K562 (cell line): Measurements from ENCODE around the gene SORCS2. TPM values are rescaled to one million over a fixed set of nuclear protein-coding genes. Genes with fewer than 3 reads are reported as not detected.

Source experiments
- ATAC-seq: fragments of 200-7000 bp; cut with Tn5 transposase; 3 replicates; pipeline ENCODE4 v1.9.1; 2020; ENCODE audit warnings: moderate library complexity
- BruUV-seq: library from RNA; stranded (reverse); fragments of 400-500 nt; replicated peaks from 2 replicates; lab custom pipeline; 2021; lab: Mats Ljungman, UMichigan
- CTCF ChIA-PET: fragments of 300-600 bp; formaldehyde crosslinking; extraction: SDS; loops from one replicate; lab custom pipeline; 2021; ENCODE audit warnings: low intra/inter-chr PET ratio; lab: Yijun Ruan, JAX
- POLR2A ChIA-PET: fragments of 300-600, 350-650 bp; sonication (Branson Sonifier 250); formaldehyde crosslinking; extraction: SDS; loops from one replicate; lab custom pipeline; 2021; ENCODE audit warnings: antibody characterized with exemption, inconsistent platforms; lab: Yijun Ruan, JAX
- DNase-seq, 4 experiments: peaks; one replicate each; pipeline versions ENCODE4 v3.0.0 to v3.0.0-alpha.2; 2011 to 2018; ENCODE audit warnings: low spot score in 3 of 4, mixed read lengths in 3 of 4; ENCODE audit errors: extremely low read depth in 1 of 4
- FAIRE-seq: peaks from 2 replicates; lab custom pipeline; 2011; peaks lifted over from hg19 to GRCh38; lab: Jason Lieb, UNC
- H2AFZ ChIP-seq: 2 replicates; pipeline ENCODE4 v1.6.0; 2011; ENCODE audit warnings: low read depth, low read length, control low read depth, inconsistent platforms
- H3K27ac ChIP-seq: fragments of 200-600 bp; 3 replicates; pipeline ENCODE4 v1.8.0; 2011; ENCODE audit warnings: low read depth, mild to moderate bottlenecking, control low read depth, inconsistent platforms, low read length, moderate library complexity, mixed read lengths; ENCODE audit errors: extremely low read depth
- H3K27me3 ChIP-seq, 2 experiments: fragments of 300-600 bp in 1 of 2; 2 replicates in 1 of 2; 3 replicates in 1 of 2; pipeline versions ENCODE4 v1.6.0 to v1.8.0; 2011; ENCODE audit warnings: inconsistent platforms in 2 of 2, low read length in 2 of 2, mild to moderate bottlenecking in 1 of 2, mixed read lengths in 1 of 2, moderate library complexity in 1 of 2; ENCODE audit not compliant: control insufficient read depth in 2 of 2, insufficient read depth in 2 of 2
- H3K36me3 ChIP-seq: fragments of 300-600 bp; 3 replicates; pipeline ENCODE4 v1.8.0; 2011; ENCODE audit warnings: mild to moderate bottlenecking, low read length, inconsistent platforms; ENCODE audit not compliant: control insufficient read depth, insufficient read depth
- H3K4me1 ChIP-seq, 2 experiments: fragments of 200-600 bp in 1 of 2; replicated peaks in 1 of 2; 2 replicates in 1 of 2; 3 replicates in 1 of 2; pipeline versions ENCODE4 v1.5.1 to v1.8.0; 2011; ENCODE audit warnings: inconsistent platforms in 2 of 2, low read length in 2 of 2, mild to moderate bottlenecking in 1 of 2, mixed read lengths in 1 of 2, moderate library complexity in 1 of 2; ENCODE audit not compliant: control insufficient read depth in 2 of 2, insufficient read depth in 2 of 2
- H3K4me2 ChIP-seq: 2 replicates; pipeline ENCODE4 v1.6.1; 2011; ENCODE audit warnings: low read length, control low read depth, inconsistent platforms, mixed read lengths; ENCODE audit not compliant: insufficient read depth
- H3K4me3 ChIP-seq: fragments of 200-600 bp; sonication (generic), shearing (Covaris generic); 2 replicates; pipeline ENCODE4 v1.5.1; 2016; ENCODE audit warnings: control low read depth, inconsistent platforms
- H3K79me2 ChIP-seq: fragments of 200-600 bp; 3 replicates; pipeline ENCODE4 v1.8.0; 2011; ENCODE audit warnings: low read length, inconsistent platforms; ENCODE audit not compliant: control insufficient read depth, insufficient read depth
- H3K9ac ChIP-seq, 2 experiments: 2 replicates each; pipeline versions ENCODE4 v1.6.0 to v1.6.1; 2011; ENCODE audit warnings: low read depth in 2 of 2, low read length in 2 of 2, control low read depth in 1 of 2, inconsistent platforms in 1 of 2, mild to moderate bottlenecking in 1 of 2, mixed read lengths in 1 of 2; ENCODE audit not compliant: insufficient read depth in 1 of 2
- H3K9me1 ChIP-seq: one replicate; pipeline ENCODE4 v1.6.0; 2011; ENCODE audit warnings: inconsistent platforms, mild to moderate bottlenecking, low read length, moderate library complexity; ENCODE audit not compliant: control insufficient read depth, insufficient read depth
- H3K9me3 ChIP-seq: replicated peaks from 2 replicates; pipeline ENCODE4 v1.5.1; 2011; ENCODE audit warnings: low read depth, low read length, inconsistent platforms; ENCODE audit not compliant: control insufficient read depth, insufficient read depth
- H4K20me1 ChIP-seq: replicated peaks from 2 replicates; pipeline ENCODE4 v1.6.1; 2011; ENCODE audit warnings: low read length, inconsistent platforms, mixed read lengths; ENCODE audit not compliant: control insufficient read depth, insufficient read depth
- CBX3 ChIP-seq, 2 experiments: IDR thresholded peaks; 1 replicate in 1 of 2; 2 replicates in 1 of 2; pipeline ENCODE4 v1.6.1; 2012; ENCODE audit warnings: inconsistent platforms in 2 of 2, low read length in 2 of 2, borderline replicate concordance in 1 of 2, control low read depth in 1 of 2
- E2F3 ChIP-seq: fragments of 250-450 bp; sonication (Bioruptor Pico); IDR thresholded peaks from 2 replicates; pipeline ENCODE4 v1.4.0; 2020; ENCODE audit warnings: mild to moderate bottlenecking
- HDAC1 ChIP-seq, 2 experiments: fragments of 450-650 bp; IDR thresholded peaks; 2 replicates each; pipeline ENCODE4 v1.6.1; 2016 to 2017; ENCODE audit warnings: inconsistent platforms in 1 of 2, mild to moderate bottlenecking in 1 of 2, moderate library complexity in 1 of 2
- MTA3 ChIP-seq: fragments of 450-650 bp; formaldehyde crosslinking; IDR thresholded peaks from 2 replicates; pipeline ENCODE4 v1.6.1; 2017; ENCODE audit warnings: mild to moderate bottlenecking, borderline replicate concordance
- NFIX ChIP-seq: fragments of 250-450 bp; sonication (Bioruptor Pico); IDR thresholded peaks from 2 replicates; pipeline ENCODE4 v1.4.0; 2020; ENCODE audit warnings: low read depth, mild to moderate bottlenecking, moderate library complexity
- PHF21A ChIP-seq: fragments of 450-650 bp; IDR thresholded peaks from 2 replicates; pipeline ENCODE4 v1.6.1; 2017; ENCODE audit warnings: low read depth, borderline replicate concordance
- YBX1 ChIP-seq: fragments of 450-650 bp; IDR thresholded peaks from 2 replicates; pipeline ENCODE4 v1.7.1; 2016; ENCODE audit warnings: mild to moderate bottlenecking
- ZNF668 ChIP-seq: fragments of 250-450 bp; sonication (Bioruptor Pico); IDR thresholded peaks from 2 replicates; pipeline ENCODE4 v1.8.0; 2022; ENCODE audit warnings: mild to moderate bottlenecking, inconsistent platforms
- ZNF707 ChIP-seq: fragments of 250-450 bp; sonication (Bioruptor Pico); conservative IDR thresholded peaks from 2 replicates; pipeline ENCODE4 v1.8.0; 2022; ENCODE audit warnings: inconsistent platforms, mild to moderate bottlenecking, moderate library complexity
- WGBS: fragments of 100-300 bp; shearing (Covaris generic); methylation state at CpG from one replicate; pipeline ENCODE4 v1.1.6; 2016; ENCODE audit warnings: low coverage, mixed read lengths; ENCODE audit not compliant: insufficient coverage; ENCODE audit errors: missing lambda C conversion rate; 5-methylcytosine and 5-hydroxymethylcytosine counted together
- in situ Hi-C: fragments of 300-500 bp; cut with MboI; formaldehyde crosslinking; loops from 4 replicates; pipeline ENCODE4 v1.15.0; 2018; ENCODE audit warnings: inconsistent platforms, mixed read lengths
- intact Hi-C: fragments of 100-400 bp; cut with micrococcal nuclease; formaldehyde crosslinking; loops from 2 replicates; pipeline ENCODE4 v1.14.2; 2022
- polyA plus RNA-seq, 8 experiments: library from polyadenylated mRNA; depleted of rRNA in 4 of 8; stranded (reverse) in 5 of 8; unstranded in 3 of 8; fragments of >200 nt; fragmentation: Nextera tagmentation in 2 of 8; fragmentation: Illumina TruSeq in 1 of 8; extraction: Ambion mirVana in 2 of 8; extraction: Trizol in 1 of 8; gene quantifications; 2 replicates each; pipeline versions ENCODE4 v1.2.1 to v1.2.3, GENCODE V29; 2011 to 2014; ENCODE audit warnings: inconsistent platforms in 1 of 8, missing spikeins in 1 of 8
- total RNA-seq, 7 experiments: library from RNA; depleted of rRNA in 6 of 7; stranded (reverse); fragments of >200 nt in 6 of 7; fragmentation: Illumina TruSeq in 2 of 7; extraction: Trizol in 2 of 7; gene quantifications; 2 replicates each; pipeline versions ENCODE4 v1.2.1 to v1.2.3, GENCODE V29; 2011 to 2021; ENCODE audit warnings: low replicate concordance in 1 of 7
- TF ChIP-seq, protein P1 (sequence below): fragments of 250-450 bp; sonication (Bioruptor Pico); IDR thresholded peaks from 2 replicates; pipeline ENCODE4 v1.4.0; 2020
- TF ChIP-seq, protein P2 (sequence below), 3 experiments: fragments of 200-800 bp in 1 of 3; fragments of 250-450 bp in 1 of 3; fragments of 450-650 bp in 1 of 3; sonication (Bioruptor Pico) in 1 of 3; sonication (Bioruptor generic) in 1 of 3; formaldehyde crosslinking in 1 of 3; IDR thresholded peaks; 2 replicates each; pipeline versions ENCODE4 v1.6.1 to v1.8.0; 2016 to 2022; ENCODE audit warnings: mild to moderate bottlenecking in 2 of 3, missing genetic modification characterization in 2 of 3, missing compliant biosample characterization in 1 of 3, moderate library complexity in 1 of 3

Gene SORCS2
- total and polyA plus RNA-seq, 9 of the 15 experiments (the other 6 are each of a cell fraction or from before 2014, with no cell fraction given): not detected

DNA sequence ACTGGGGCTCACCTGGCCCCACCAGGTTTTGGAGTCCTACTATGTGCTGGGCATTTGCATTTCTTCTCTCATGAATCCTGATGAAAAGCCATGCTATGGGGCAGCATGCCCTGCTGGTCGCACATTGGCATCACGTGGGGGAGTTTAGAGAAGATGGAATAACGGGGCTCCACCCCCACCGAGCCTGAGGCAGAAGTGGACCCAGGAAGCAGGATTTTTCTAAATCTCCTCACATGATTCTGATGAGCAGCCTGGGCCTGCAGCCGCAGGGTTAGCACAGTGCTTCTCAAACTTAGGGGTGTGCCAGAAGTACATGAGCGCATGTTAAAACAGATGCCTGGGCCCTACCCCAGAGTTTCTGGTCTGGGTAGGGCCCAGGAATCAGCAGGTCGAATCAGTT lies 4.6 kb upstream of the SORCS2 start:
- 2% methylated on average over 7 of the region's 7 CpGs for WGBS
- no peak overlapping the region for H3K4me3 ChIP-seq
- H3K4me2 ChIP-seq: no peak overlapping the region
- H3K36me3 ChIP-seq: no peaks in the 10 kb centered on the region
- no peaks in the 10 kb centered on the region for H3K9me3 ChIP-seq
- H4K20me1 ChIP-seq: peaks cover 14% of the 10 kb centered on the region; the same call in 1 of the 2 replicates
- no peak overlapping the region for H3K9ac ChIP-seq
- H3K27me3 ChIP-seq: peaks cover 23 to 49% of the 10 kb centered on the region in 2 experiments; a peak in 4 of 5 replicates
- no peak overlapping the region for H2AFZ ChIP-seq
- CTCF ChIA-PET: no interaction called here
- POLR2A ChIA-PET: interaction anchor here (0.6 kb wide), 1 partner anchor 11 kb away, joined by 3 read pairs; no protein-coding TSS in a partner anchor
- no peak for DNase-seq
- BruUV-seq: no TSS peak
- H3K4me1 ChIP-seq: peaks cover 0 to 7% of the 10 kb centered on the region in 2 experiments; a peak in 2 of 5 replicates
- no peak for FAIRE-seq
- no peaks in the 10 kb centered on the region for H3K79me2 ChIP-seq
- no peak for ATAC-seq
- H3K27ac ChIP-seq: no peak overlapping the region
- in situ Hi-C loops: no loop called here
- H3K9me1 ChIP-seq: no peaks in the 10 kb centered on the region
- intact Hi-C loops: no loop called here
- TF ChIP-seq NFIX (CRISPR knock-in tag): no peak
- TF ChIP-seq E2F3 (CRISPR knock-in tag): no peak
- TF ChIP-seq, protein P1, sequence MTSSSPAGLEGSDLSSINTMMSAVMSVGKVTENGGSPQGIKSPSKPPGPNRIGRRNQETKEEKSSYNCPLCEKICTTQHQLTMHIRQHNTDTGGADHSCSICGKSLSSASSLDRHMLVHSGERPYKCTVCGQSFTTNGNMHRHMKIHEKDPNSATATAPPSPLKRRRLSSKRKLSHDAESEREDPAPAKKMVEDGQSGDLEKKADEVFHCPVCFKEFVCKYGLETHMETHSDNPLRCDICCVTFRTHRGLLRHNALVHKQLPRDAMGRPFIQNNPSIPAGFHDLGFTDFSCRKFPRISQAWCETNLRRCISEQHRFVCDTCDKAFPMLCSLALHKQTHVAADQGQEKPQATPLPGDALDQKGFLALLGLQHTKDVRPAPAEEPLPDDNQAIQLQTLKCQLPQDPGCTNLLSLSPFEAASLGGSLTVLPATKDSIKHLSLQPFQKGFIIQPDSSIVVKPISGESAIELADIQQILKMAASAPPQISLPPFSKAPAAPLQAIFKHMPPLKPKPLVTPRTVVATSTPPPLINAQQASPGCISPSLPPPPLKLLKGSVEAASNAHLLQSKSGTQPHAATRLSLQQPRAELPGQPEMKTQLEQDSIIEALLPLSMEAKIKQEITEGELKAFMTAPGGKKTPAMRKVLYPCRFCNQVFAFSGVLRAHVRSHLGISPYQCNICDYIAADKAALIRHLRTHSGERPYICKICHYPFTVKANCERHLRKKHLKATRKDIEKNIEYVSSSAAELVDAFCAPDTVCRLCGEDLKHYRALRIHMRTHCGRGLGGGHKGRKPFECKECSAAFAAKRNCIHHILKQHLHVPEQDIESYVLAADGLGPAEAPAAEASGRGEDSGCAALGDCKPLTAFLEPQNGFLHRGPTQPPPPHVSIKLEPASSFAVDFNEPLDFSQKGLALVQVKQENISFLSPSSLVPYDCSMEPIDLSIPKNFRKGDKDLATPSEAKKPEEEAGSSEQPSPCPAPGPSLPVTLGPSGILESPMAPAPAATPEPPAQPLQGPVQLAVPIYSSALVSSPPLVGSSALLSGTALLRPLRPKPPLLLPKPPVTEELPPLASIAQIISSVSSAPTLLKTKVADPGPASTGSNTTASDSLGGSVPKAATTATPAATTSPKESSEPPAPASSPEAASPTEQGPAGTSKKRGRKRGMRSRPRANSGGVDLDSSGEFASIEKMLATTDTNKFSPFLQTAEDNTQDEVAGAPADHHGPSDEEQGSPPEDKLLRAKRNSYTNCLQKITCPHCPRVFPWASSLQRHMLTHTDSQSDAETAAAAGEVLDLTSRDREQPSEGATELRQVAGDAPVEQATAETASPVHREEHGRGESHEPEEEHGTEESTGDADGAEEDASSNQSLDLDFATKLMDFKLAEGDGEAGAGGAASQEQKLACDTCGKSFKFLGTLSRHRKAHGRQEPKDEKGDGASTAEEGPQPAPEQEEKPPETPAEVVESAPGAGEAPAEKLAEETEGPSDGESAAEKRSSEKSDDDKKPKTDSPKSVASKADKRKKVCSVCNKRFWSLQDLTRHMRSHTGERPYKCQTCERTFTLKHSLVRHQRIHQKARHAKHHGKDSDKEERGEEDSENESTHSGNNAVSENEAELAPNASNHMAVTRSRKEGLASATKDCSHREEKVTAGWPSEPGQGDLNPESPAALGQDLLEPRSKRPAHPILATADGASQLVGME (CRISPR knock-in tag): no peak
- TF ChIP-seq YBX1: no peak
- TF ChIP-seq HDAC1 (IDR thresholded peaks at IDR 0.05): no peak
- no peak for TF ChIP-seq MTA3
- TF ChIP-seq ZNF707 (CRISPR knock-in tag): no peak
- no peak for TF ChIP-seq PHF21A
- TF ChIP-seq, protein P2, sequence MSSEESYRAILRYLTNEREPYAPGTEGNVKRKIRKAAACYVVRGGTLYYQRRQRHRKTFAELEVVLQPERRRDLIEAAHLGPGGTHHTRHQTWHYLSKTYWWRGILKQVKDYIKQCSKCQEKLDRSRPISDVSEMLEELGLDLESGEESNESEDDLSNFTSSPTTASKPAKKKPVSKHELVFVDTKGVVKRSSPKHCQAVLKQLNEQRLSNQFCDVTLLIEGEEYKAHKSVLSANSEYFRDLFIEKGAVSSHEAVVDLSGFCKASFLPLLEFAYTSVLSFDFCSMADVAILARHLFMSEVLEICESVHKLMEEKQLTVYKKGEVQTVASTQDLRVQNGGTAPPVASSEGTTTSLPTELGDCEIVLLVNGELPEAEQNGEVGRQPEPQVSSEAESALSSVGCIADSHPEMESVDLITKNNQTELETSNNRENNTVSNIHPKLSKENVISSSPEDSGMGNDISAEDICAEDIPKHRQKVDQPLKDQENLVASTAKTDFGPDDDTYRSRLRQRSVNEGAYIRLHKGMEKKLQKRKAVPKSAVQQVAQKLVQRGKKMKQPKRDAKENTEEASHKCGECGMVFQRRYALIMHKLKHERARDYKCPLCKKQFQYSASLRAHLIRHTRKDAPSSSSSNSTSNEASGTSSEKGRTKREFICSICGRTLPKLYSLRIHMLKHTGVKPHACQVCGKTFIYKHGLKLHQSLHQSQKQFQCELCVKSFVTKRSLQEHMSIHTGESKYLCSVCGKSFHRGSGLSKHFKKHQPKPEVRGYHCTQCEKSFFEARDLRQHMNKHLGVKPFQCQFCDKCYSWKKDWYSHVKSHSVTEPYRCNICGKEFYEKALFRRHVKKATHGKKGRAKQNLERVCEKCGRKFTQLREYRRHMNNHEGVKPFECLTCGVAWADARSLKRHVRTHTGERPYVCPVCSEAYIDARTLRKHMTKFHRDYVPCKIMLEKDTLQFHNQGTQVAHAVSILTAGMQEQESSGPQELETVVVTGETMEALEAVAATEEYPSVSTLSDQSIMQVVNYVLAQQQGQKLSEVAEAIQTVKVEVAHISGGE (CRISPR knock-in tag; IDR thresholded peaks at IDR 0.05): no peak
- no peak for TF ChIP-seq CBX3 (IDR thresholded peaks at IDR 0.05; ENCODE audit: borderline replicate concordance in 1 of 2, low read length in 2 of 2)
- no peak for TF ChIP-seq ZNF668 (CRISPR knock-in tag)
